Stimulated activated CD4-positive, alpha-beta T cell treated with anti-CD3 and anti-CD28 coated beads, Interleukin-12 subunit alpha, Interleukin-12 subunit beta, amount 100 ng/mL, for 48 hours (primary cell): Measurements from ENCODE around the gene BOLL.
"Not testable (repeated sequence)": the region's sequence is repeated elsewhere in the genome, so short reads cannot be mapped to it uniquely, and the experiment has no call there.

Source experiments
- DNase-seq, 3 donors: peaks; one replicate each; pipeline ENCODE4 v3.0.0-alpha.2; 2020; ENCODE audit warnings: low read depth in 2 of 3, low spot score in 1 of 3

Gene BOLL

GRCh38 chr2:197784956-197785941 is at the start of gene BOLL:
Gene BOLL (minus strand): TSS chr2:197785319. CDS start chr2:197781850, 3,469 bp downstream.
- DNase-seq: no peak

- DNase-seq: not testable (repeated sequence)
These were observed 49.7 kb upstream of the BOLL start for GRCh38 chr2:197834771-197835170.

- no peak for DNase-seq
These were observed 43.5 kb upstream of the BOLL start for GRCh38 chr2:197828464-197829135.

GRCh38 chr2:197827618-197828017 is 42.5 kb upstream of the BOLL start:
- no peak for DNase-seq

GRCh38 chr2:197822333-197822732 is 37.2 kb upstream of the BOLL start:
- no peak for DNase-seq

GRCh38 chr2:197821550-197822289 is 36.6 kb upstream of the BOLL start:
- DNase-seq: no peak

GRCh38 chr2:197814526-197814925 is 29.4 kb upstream of the BOLL start:
- DNase-seq: no peak

- DNase-seq: no peak
These were observed 28.1 kb upstream of the BOLL start for GRCh38 chr2:197813093-197813787.

- DNase-seq: no peak
These were observed 25.4 kb upstream of the BOLL start for GRCh38 chr2:197810491-197810890.

GRCh38 chr2:197810016-197810415 is 24.9 kb upstream of the BOLL start:
- DNase-seq: no peak

- DNase-seq: no peak
These were observed 23.9 kb upstream of the BOLL start for GRCh38 chr2:197809064-197809463.

- no peak for DNase-seq
These were observed 20.9 kb upstream of the BOLL start for GRCh38 chr2:197805715-197806633.

GRCh38 chr2:197804758-197805714 is 19.9 kb upstream of the BOLL start:
- DNase-seq: no peak

- peak; percentile 84 to 88 (median 87) for DNase-seq
These were observed 19.1 kb upstream of the BOLL start, which contains the start of gene PLCL1 for GRCh38 chr2:197804049-197804757. Gene PLCL1 (plus strand): TSS chr2:197804593.

GRCh38 chr2:197803033-197803444 is 17.9 kb upstream of the BOLL start:
- no peak for DNase-seq

- DNase-seq: no peak
These were observed 15.9 kb upstream of the BOLL start for GRCh38 chr2:197801033-197801432.

- no peak for DNase-seq
These were observed 15.0 kb upstream of the BOLL start for GRCh38 chr2:197800091-197800490.

GRCh38 chr2:197799068-197799467 is 13.9 kb upstream of the BOLL start:
- DNase-seq: no peak
